GM19397 (cell line): ENCODE data around the gene IL20.
A peak's percentile ranks its signal among the peaks of the same experiment; 100 is the strongest.

Experiments
- ATAC-seq: cut with Tn5 transposase; IDR thresholded peaks from one replicate; pipeline ENCODE4 v1.9.1; 2021; ENCODE audit warnings: mild to moderate bottlenecking, moderate library complexity; ENCODE audit not compliant: unreplicated experiment

Gene IL20, protein sequence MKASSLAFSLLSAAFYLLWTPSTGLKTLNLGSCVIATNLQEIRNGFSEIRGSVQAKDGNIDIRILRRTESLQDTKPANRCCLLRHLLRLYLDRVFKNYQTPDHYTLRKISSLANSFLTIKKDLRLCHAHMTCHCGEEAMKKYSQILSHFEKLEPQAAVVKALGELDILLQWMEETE

DNA sequence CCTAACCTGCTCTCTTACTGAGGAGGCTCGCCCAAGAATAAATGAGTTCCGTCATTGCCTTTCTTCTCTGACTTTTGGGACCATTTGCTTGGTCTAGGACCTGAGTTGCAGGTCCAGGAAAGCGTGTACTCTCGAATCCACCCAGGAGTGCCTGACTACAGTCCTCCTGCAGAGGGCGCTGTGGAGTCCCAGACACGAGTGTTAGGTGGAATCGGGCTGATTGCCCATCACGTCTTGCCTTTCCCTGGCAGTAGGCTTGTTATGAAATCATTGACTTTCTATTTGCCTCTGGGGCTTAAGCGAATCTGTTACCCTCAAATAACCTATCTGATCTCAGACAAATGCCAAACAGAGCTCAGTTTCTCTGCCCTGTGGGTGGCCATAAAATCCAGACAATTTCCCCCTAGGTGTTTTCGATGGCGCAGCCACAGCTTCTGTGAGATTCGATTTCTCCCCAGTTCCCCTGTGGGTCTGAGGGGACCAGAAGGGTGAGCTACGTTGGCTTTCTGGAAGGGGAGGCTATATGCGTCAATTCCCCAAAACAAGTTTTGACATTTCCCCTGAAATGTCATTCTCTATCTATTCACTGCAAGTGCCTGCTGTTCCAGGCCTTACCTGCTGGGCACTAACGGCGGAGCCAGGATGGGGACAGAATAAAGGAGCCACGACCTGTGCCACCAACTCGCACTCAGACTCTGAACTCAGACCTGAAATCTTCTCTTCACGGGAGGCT is at the start of gene IL20:
IL20 (plus strand) TSS at position 685 of the 733 bp plus-strand sequence. CDS start 230 bp downstream, outside the sequence.
- ATAC-seq = no peak

DNA sequence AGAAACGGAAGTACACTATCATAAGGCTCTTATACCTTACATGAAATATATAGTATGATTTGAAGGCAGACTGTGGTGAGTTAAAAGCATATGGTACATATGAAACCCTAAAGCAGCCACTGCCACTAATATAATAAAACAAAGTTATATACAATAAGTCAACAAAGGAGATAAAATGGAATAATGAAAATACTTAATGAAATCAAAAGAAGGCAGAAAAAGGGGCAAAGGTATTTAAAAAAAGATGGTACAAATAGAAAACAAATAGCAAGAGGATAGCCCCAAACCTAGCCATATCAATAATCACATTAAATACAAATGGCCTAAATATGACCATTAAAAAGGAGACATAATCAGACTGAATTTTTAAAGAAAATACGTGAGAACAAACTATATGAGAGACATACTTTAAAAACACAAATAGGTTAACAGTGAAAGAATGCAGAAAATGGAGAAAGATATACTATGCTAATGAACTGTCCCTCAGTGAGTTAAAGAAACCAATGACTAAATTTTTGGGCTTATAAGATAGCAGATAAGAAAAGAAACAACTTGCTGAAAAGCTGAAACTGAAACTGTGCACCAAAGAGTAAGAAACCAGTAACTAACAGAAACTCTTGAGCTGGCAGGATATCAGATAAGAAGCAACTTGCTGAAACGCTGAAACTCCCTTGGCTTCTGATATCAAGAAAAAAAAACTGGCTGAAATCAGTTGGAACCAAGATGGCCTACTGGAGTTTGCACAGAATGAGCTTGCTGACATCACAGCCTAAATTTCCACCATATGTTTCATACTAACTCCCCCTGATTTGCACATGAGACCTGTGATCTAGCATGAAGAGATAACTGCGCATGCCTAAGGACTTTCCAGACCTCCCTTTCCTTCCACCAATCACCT is 48.8 kb upstream of the IL20 start:
- ATAC-seq = peak; percentile 77

DNA sequence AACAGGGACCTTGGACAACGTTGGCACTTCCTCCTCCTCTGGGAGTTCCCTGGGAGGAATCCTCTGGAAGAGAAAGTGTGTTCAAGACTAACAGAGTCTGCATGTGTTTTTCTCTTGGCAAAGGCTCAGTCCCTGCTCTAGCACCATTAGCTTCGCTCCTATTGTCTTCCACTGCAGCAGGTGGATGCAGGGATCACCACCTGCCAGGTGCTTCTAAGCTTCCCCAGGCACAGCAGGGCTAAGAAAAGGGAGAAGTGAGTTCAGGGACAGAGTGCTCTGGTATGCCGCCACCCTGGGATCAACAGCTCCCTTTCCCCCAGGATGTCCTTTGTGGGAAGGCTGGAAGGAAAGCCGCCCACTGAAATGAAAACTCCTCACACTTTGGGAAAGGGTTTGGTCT is 43.9 kb upstream of the IL20 start:
- ATAC-seq = no peak

DNA sequence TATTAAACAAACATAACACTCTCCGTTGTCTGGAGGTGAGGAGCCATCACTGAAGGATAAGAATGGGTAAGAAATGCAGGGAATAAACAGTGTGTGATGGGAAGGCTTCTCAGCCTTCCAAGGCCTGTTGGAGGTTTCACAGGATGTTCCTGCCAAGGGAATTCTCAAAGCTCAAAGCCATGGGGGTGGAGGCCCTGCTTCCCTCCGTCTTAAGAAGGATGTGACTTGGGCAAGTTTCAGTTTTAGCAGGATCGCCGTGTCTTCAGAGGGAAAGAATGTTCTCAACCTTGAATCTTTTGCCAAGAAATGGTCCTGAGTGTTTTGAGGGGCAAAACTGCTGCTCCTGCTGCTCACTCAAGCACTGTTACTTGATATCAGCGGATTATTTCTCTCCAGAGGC is 41.7 kb upstream of the IL20 start:
- ATAC-seq = no peak

DNA sequence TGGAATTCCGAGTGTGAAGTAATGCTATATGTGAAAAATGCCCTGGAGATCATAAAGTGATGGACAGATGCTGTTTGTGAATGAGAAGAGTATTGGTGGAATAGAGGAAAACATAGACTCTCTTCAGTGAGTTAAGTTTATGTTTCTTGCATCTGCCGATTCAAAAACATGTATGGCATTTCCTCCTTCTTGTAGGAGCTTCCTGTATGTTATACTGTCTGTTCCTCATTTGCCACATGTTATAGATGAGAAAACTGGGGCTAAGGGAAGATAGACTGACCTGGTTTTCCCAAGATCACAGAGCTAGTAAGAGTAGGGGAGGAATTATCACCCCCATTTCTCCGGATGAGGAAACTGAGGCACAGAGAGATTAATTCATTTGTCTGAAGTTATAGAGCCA is 41.1 kb upstream of the IL20 start:
- no peak for ATAC-seq

DNA sequence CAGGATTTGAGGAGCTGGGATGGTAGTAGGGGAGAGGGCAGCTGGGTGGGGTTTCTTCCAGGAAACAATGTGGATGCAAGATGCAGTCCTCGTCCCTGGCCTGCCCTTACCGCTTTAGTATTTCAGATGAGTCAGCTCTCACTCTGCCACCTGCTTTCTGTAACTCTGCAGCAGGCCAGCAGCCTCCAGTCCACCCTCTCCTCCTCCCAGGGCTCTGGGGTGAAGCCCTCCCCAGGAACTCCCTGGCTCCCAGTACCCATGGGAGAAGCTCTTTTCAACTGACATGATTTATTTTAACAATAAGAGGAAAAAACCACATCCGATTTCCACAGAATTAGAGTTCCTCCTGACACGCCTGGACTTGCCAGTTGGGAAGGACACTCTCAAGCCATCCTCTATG is 39.0 kb upstream of the IL20 start:
- ATAC-seq = no peak

DNA sequence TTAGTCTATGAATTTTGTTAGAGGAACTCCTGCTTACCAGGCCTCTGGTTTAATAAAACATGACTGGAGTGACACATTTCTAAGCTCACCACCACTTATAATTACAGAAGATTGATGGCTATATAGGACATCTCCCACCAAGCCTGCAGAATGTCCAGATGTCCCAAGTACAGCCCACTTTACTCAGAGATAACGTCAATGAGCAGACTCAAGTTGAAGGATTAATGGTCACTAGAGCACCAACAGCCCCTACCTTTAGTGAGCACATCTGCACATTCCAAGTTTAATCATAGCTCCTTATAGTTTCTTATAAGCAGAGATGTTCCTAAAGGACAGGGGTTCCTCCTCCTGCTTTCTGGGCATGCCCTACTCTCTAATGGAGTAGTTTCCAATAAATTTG is 37.4 kb upstream of the IL20 start:
- ATAC-seq = no peak

DNA sequence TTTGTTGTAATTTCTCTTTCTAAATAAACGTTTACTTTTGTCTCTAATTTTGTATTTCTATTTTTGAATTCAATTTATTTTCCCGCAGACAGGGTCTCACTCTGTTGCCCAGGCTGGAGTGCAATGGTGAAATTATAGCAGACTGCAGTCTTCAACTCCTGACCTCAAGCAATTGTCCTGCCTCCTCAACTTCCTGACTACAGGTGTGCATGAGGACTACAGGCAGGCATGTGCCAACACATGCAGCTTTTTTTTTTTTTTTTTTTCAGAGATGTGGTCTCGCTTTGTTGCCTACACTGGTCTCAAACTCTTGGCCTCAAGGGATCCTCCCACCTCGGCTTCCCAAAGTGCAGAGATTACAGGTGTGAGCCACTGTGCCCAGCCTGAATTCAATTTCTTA is 36.7 kb upstream of the IL20 start:
- ATAC-seq = no peak

DNA sequence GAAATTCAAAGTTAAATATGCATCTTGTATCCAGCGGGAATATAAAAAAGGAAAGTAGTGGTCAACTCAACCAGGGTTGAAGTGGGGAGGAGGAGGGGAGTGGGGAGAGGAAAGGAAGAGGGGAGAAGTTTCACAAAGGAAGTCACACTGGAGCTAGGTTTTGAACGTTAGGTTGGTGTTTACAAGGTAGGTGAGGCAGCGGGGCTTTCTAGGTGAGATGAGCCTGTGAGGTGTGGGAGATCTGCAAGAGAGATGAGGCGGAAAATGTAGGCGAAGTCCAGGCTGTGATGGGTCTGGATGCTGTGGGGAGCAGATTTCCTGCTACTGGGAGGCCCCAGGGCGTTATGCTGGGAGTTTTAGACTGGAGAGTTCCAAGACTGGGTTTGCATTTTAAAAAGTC is 36.1 kb upstream of the IL20 start:
- no peak for ATAC-seq

DNA sequence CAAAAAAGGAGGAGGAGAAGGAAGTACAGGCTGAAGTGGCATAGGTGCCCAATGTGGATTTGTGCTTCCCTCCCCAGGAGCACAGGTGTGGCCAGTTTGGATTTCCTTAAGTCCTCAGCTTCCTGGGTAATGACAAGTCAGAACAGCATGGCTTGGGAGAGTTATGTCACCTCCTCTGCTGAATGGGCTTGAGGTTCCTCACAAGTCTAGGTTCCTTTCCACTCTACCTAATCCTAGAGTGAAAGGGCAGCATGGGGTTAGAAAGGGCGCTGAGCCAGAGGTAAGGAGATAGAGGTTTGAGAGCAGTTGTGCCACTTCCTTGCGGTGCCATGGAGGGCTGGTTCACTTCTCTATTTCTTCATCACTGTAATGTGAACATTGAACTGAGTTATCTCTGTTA is 35.5 kb upstream of the IL20 start:
- no peak for ATAC-seq

DNA sequence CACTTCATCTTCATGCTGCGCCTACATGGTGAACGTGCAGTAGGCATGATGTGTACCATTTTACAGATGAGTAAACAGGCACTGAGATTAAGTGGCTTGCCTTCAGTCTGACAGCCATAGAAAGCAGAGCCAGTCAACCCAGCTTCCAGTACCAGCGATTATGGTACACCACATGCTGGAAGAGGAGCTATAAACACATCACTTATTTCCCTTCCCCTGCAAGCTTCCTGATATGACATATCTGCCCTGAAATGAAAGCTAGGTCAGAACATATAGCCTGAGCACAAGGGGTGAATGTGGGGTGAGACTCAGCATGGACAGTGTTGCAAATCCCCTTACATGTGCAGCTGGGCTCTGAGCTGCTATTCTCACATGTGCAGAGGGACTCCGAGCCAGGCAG is 33.8 kb upstream of the IL20 start:
- ATAC-seq = no peak

DNA sequence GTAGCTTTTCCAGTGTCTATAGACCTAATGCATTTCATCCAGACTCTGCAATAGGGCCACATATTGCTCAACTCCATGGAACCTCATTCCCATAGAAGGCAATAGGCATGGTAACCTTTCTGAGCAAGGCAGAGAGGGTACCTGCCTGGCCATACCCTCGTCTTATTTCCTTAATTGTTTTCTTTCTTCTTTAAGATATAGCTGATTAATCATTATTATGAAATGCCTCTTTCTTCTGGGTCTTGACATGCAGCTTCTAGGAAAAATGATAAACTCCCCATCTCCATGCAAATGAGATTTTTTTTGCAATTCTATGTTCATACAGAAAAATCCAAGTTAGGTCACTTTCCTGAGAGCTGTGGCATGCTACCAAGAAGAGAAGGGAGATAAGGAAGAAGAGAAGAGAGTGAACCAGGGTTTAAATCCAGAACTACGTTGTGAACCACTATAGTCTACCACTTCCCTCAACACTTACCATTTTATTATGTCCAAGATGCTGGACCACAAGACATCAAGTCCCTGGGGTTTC is 33.0 kb upstream of the IL20 start:
- no peak for ATAC-seq

DNA sequence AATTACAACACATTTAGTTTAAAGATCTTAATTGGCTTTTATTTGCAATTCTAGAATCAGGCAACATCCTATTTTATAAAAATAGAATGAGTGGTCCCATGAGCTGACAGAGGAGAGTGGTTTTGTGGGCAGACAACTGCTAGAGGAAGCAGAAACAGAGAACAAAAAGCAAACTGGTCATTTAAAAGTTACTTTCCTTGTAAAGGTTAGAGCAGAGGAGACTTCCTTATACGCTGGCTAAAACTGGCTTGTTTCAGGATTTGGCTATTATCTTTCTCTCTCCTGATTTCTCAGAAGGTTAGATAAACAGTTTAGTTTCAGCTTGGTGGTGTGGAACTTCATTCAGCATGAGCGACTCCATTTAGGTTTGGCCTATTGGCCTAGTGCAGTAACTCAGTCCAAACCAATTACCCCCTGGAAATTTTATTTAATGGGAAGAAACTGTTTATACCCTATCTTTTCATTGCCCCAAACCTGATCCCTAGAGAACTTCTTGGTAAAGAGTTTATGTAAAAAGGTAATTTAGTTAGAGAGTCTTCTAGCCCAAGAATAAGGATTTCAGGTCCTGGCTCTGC is 32.2 kb upstream of the IL20 start:
- no peak for ATAC-seq

DNA sequence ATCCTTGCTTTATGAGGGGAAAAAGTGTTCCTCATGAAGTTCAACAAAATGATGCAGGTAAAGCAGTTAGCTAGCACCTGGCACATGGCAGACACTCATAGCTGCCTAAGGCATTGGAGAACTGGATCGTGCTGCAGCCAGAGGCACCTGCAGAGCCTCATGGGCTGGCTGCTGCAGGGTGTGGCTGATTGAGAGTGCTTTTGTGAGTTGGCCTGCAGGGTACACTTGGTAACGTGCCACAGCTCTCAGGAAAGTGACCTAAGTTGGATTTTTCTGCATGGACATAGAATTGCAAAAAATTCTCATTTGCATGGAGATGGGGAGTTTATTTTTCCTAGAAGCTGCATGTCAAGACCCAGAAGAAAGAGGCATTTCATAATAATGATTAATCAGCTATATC is 31.6 kb upstream of the IL20 start:
- no peak for ATAC-seq

DNA sequence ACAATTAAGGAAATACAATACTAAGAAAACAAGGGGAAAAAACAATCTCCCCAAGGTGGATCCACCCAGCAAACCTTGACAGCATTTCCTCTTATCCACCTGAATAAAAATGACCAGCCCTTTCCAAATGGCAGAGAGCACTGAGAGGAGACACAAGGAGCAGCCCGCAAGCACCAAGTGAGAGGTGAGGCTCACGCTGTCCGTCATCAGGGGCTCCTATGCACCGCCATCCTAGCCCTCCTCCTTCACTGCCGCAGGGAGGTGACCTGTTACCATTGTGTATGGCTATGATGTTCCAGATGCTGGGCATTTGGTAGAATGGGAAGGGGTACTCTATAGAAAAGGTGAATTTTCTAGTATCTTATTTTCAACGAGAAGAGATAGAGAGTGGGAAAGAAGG is 31.2 kb upstream of the IL20 start:
- ATAC-seq = no peak

DNA sequence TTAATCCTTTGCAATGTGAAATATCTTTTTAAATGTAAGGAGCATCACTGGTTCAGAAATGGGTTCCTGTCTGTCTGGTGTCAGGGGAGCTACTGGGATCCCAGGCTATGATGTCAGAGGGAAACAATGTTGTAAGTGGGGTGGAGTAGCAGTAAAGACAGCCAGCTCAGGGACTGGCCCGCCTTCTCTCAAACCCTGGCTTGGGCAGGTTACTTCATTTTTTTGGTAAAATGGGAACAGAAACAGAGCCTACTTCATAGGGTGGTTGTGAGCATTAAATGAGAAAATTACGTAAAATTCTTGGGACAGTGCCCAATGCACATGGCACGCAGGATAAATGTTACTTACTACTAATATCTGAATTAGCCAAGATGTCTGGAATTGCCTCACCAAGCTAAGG is 30.7 kb upstream of the IL20 start:
- ATAC-seq = no peak

DNA sequence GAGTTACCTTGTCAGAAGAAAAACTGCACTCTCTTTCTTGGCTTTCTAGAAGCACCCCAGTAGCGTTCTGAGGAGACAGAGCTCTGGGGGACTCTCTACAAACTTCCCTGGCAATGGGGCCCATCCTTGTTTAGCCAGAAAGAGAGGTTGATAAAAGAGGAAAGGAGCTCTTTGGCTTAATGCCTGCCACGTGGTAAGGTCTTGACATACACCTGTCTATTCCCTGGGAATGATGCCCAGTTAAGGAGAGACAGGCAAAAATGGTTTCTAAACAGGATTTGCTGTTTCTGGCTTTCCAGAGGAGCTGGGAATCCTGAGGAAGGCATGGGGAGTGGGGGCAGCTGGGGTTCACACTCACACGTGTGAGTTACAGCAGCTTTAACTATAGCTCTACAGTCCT is 30.2 kb upstream of the IL20 start:
- ATAC-seq = no peak

DNA sequence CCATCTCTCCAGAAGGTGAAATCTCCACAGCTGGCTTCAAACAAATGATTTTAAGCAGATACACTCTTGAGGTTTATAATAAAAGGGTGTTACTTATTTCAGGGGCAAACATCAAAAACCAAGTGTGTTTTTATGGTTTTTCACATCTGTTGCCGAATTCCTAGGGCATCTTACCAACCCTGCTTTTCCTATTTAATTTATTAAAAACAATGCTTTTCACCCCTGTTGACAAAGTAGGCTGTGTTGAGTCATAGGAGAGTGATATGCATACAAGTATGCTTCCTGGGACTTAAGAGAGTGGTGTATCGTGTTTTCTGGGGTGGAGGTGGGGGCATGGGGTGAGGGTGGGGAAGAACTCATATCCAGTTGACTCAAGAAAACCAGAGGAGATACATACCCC is 29.3 kb upstream of the IL20 start:
- no peak for ATAC-seq

DNA sequence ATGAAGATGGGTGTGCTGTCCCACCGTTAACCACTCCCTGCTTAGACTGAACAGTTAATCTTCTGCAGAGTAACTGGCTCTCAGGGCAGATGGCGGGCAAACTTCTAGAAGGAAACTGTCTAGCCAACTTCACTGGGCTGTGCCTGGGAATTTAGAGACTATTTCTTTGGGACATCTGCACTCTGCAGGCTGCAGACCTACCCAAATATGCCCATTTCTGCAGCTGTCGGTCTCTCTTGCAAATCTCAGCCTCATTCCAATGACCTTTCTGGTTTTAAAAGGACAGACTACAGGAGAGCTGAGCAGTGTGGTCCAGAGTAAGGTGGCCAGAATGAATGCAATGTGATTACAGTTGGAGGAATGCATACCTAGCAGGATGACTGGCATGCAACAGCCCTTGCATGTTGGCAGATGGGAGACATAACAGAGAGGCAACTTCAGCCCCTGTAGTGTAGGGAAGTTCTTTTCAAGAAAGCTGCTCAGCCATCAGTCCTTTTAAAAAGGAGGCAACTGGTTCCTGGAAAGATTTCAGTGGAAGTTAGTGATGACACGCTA is 26.3 kb upstream of the IL20 start:
- ATAC-seq = no peak

DNA sequence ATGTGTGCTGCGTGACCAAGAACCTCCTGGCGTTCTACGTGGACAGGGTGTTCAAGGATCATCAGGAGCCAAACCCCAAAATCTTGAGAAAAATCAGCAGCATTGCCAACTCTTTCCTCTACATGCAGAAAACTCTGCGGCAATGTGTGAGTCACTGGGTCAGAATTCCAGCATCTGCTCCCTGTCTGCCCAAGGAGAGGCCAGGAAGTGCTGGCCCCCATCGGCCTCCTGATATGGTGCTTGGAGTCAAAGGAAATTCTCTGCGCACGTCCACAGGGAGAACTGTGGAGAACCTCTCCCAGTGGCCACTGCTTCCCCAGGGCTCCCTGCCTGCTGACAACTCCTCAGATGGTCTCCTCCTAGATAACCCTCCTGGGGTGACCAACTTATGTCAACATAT is 25.6 kb upstream of the IL20 start:
- no peak for ATAC-seq
